Type B pancreatic cell (in vitro differentiated cells): ENCODE data around the gene LMF2. TPM values are rescaled to one million over a fixed set of nuclear protein-coding genes. Genes with fewer than 3 reads are reported as not detected.

Source experiments
- DNase-seq: peaks from one replicate; pipeline ENCODE4 v3.0.0; 2021; ENCODE audit warnings: mixed read lengths; ENCODE audit not compliant: unreplicated experiment; ENCODE audit errors: extremely low spot score
- H3K27ac Mint-ChIP-seq: 2 replicates; pipeline ENCODE4 v1.8.0; 2021; ENCODE audit warnings: mild to moderate bottlenecking, mixed read lengths
- H3K27me3 Mint-ChIP-seq: 2 replicates; pipeline ENCODE4 v1.8.0; 2021; ENCODE audit warnings: mixed read lengths
- H3K36me3 Mint-ChIP-seq: 2 replicates; pipeline ENCODE4 v1.8.0; 2021; ENCODE audit warnings: mixed read lengths
- H3K4me1 Mint-ChIP-seq: one replicate; pipeline ENCODE4 v1.8.0; 2021; ENCODE audit warnings: mixed read lengths; ENCODE audit not compliant: unreplicated experiment
- H3K4me3 Mint-ChIP-seq: 2 replicates; pipeline ENCODE4 v1.8.0; 2021; ENCODE audit warnings: mild to moderate bottlenecking, mixed read lengths
- H3K9me3 Mint-ChIP-seq: 2 replicates; pipeline ENCODE4 v1.8.0; 2021; ENCODE audit warnings: mixed read lengths
- CTCF ChIP-seq: fragments of 200-600 bp; sonication (generic); conservative IDR thresholded peaks from 2 replicates; pipeline ENCODE4 v1.5.0; 2021; ENCODE audit warnings: antibody characterized with exemption, mild to moderate bottlenecking
- total RNA-seq: library from RNA; stranded (reverse); gene quantifications from 2 replicates; pipeline ENCODE4 v1.2.1, GENCODE V29; 2021; ENCODE audit warnings: low replicate concordance

The LMF2 gene
- total RNA-seq, 1 donor from 2014 or later = 74.0 TPM

- Mint-ChIP-seq H3K4me3 (peak overlapping the region; percentile 72), H3K9me3 (no peaks in the 10 kb centered on the region), H3K36me3 (no peaks in the 10 kb centered on the region), H3K27ac (no peak overlapping the region), H3K4me1 (peaks cover 12% of the 10 kb centered on the region), H3K27me3 (peaks cover 41% of the 10 kb centered on the region)
- no peak for TF ChIP-seq CTCF
- DNase-seq = no peak
Measured at GRCh38 chr22:50481045-50481439, 26.5 kb downstream of the LMF2 start.

DNA sequence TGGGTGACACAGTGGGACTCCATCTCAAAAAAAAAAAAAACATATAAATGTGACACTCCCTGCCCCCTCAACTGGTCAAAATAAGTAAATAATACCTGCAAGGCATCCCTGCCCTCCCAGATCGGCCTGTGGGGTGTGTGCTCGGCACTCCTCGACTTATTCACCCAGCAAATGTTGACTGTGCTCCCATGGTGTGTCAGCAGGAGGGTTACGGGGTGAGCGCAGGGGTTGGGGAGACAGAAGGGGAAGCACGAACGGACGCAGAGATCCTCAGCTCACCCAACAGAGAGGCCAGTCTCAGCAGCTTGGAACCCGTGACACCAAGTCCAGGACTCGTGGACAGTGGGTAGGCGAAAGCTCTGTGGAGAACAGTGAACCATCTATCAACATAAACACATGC, 27.8 kb downstream of the LMF2 start:
- DNase-seq = no peak
- no peak for TF ChIP-seq CTCF
- Mint-ChIP-seq H3K9me3 (no peaks in the 10 kb centered on the region), H3K27ac (peak overlapping the region; percentile 44), H3K36me3 (no peaks in the 10 kb centered on the region), H3K4me1 (peaks cover 13% of the 10 kb centered on the region), H3K4me3 (peak overlapping the region; percentile 78), H3K27me3 (peaks cover 38% of the 10 kb centered on the region)

GRCh38 chr22:50477923-50478322, 29.6 kb downstream of the LMF2 start:
- TF ChIP-seq CTCF = no peak
- no peak for DNase-seq
- Mint-ChIP-seq H3K36me3 (peaks cover 4% of the 10 kb centered on the region), H3K27ac (no peak overlapping the region), H3K27me3 (peaks cover 38% of the 10 kb centered on the region), H3K9me3 (no peaks in the 10 kb centered on the region), H3K4me1 (peaks cover 27% of the 10 kb centered on the region), H3K4me3 (peak overlapping the region; percentile 31)

DNA sequence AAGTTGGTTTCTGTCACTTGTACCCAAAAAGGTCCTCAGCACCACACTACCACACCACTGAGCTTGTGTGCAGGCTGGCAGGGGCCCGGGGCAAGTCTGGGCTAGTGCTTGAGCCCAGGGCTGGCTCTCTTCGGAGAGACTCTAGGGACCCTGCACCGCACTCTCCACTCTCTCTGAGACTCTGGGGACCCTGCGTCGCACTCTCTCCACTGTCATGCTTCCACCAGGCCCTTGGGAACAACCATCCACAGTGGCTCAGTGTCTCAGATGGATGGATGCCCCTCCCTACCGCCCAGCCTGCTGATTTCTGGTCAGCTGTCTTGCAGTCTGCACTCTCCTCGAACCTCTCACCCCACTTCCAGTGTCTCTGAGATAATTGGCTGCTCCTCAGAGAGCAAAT, 30.6 kb downstream of the LMF2 start:
- H3K4me3 Mint-ChIP-seq = peak overlapping the region; percentile 73
- no peak for DNase-seq
- peak overlapping the region; percentile 77 for H3K27ac Mint-ChIP-seq
- peaks cover 4% of the 10 kb centered on the region for H3K36me3 Mint-ChIP-seq
- peaks cover 38% of the 10 kb centered on the region for H3K27me3 Mint-ChIP-seq
- no peaks in the 10 kb centered on the region for H3K9me3 Mint-ChIP-seq
- no peak for TF ChIP-seq CTCF
- peaks cover 34% of the 10 kb centered on the region for H3K4me1 Mint-ChIP-seq

DNA sequence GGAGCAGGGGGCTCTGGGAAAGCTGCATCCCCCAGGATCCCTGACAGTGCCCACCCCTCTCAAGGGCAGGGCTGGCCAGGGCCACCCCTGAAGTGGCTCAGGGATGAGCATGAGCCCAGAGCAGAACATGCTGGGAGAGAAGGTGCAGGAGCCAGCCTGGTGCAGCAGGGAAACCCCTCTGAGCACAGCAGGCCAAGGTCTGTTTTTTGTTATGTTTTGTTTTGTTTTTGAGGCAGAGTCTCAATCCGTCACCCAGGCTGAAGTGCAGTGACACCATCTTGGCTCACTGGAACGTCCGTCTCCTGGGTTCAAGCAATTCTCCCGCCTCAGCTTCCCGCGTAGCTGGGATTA, 31.9 kb downstream of the LMF2 start:
- H3K27me3 Mint-ChIP-seq = peaks cover 34% of the 10 kb centered on the region
- peak overlapping the region; percentile 77 for H3K27ac Mint-ChIP-seq
- peaks cover 4% of the 10 kb centered on the region for H3K36me3 Mint-ChIP-seq
- TF ChIP-seq CTCF = no peak
- DNase-seq = no peak
- H3K4me1 Mint-ChIP-seq = peaks cover 37% of the 10 kb centered on the region
- no peaks in the 10 kb centered on the region for H3K9me3 Mint-ChIP-seq
- H3K4me3 Mint-ChIP-seq = peak overlapping the region; percentile 73
